Colonic mucosa (tissue), 4 donors: ENCODE measurements around the gene GALNT5. TPM values are rescaled to one million over a fixed set of nuclear protein-coding genes. Genes with fewer than 3 reads are reported as not detected.

Experiments
- DNase-seq: peaks from one replicate; pipeline ENCODE4 v3.0.0-alpha.2; 2020
- H3K27ac ChIP-seq: fragments of 200-600 bp; one replicate; pipeline ENCODE4 v1.8.0; 2021
- H3K27me3 ChIP-seq: fragments of 200-600 bp; one replicate; pipeline ENCODE4 v1.8.0; 2021
- H3K36me3 ChIP-seq: fragments of 200-600 bp; one replicate; pipeline ENCODE4 v1.8.0; 2021
- H3K4me1 ChIP-seq: fragments of 200-600 bp; one replicate; pipeline ENCODE4 v1.8.0; 2021; ENCODE audit warnings: mild to moderate bottlenecking
- H3K4me3 ChIP-seq: fragments of 200-600 bp; one replicate; pipeline ENCODE4 v1.8.0; 2021
- H3K9ac ChIP-seq, 2 donors: one replicate each; pipeline ENCODE4 v1.7.0; 2013; ENCODE audit warnings: control low read depth in 2 of 2, low read depth in 2 of 2, low read length in 2 of 2
- H3K9me3 ChIP-seq: fragments of 200-600 bp; one replicate; pipeline ENCODE4 v1.8.0; 2021
- intact Hi-C: fragments of 100-400 bp; cut with DNase I; formaldehyde crosslinking; loops from one replicate; pipeline ENCODE4 v1.14.1; 2022
- total RNA-seq, 2 donors: library from RNA; stranded (reverse); fragmentation: NEBNext Ultra II Directional in 1 of 2; extraction: Animal tissue kit (Norgen Biotek cat#: 25700) in 1 of 2; gene quantifications; one replicate each; pipeline ENCODE4 v1.2.1, GENCODE V29; 2021
- TF ChIP-seq, protein P1 (sequence below): fragments of 200-600 bp; IDR thresholded peaks from one replicate; pipeline ENCODE4 v1.8.0; 2022; ENCODE audit warnings: antibody characterized with exemption, mild to moderate bottlenecking
- donor health status: healthy.
- donor health status: DM: no; HTN: no; CAD: no.
- donor health status: DM: no; HTN: no; CAD: no.

GALNT5 gene
- total RNA-seq, 2 donors from 2014 or later: 52.4 to 56.3 TPM

DNA sequence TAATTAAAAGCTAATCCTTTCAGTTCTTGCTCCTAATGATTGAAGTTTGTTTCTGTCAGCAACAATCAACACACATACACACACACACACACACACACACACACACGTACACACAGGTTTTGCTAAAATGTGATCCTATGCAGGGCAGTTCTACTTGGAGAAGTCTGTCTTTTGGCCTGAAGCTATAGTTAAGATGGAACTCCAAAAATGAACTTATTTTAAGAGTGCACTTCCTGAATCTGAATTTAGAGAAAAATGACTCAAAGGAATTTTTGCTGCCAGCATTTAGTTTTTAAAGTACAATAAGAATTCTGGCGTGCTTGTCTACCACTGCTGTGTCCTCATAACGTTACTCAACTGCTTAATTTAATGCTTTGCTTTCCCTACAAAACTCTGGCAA, 6.6 kb downstream of the GALNT5 start:
- Histone ChIP-seq H3K27me3 (no peaks in the 10 kb centered on the region), H3K9ac (peak overlapping the region in 1 of 2 donors; percentile 14), H3K36me3 (no peaks in the 10 kb centered on the region), H3K27ac (no peak overlapping the region), H3K9me3 (no peaks in the 10 kb centered on the region), H3K4me3 (no peak overlapping the region), H3K4me1 (no peaks in the 10 kb centered on the region)
- intact Hi-C loops: no loop called here
- no peak for DNase-seq
- TF ChIP-seq, protein P1, sequence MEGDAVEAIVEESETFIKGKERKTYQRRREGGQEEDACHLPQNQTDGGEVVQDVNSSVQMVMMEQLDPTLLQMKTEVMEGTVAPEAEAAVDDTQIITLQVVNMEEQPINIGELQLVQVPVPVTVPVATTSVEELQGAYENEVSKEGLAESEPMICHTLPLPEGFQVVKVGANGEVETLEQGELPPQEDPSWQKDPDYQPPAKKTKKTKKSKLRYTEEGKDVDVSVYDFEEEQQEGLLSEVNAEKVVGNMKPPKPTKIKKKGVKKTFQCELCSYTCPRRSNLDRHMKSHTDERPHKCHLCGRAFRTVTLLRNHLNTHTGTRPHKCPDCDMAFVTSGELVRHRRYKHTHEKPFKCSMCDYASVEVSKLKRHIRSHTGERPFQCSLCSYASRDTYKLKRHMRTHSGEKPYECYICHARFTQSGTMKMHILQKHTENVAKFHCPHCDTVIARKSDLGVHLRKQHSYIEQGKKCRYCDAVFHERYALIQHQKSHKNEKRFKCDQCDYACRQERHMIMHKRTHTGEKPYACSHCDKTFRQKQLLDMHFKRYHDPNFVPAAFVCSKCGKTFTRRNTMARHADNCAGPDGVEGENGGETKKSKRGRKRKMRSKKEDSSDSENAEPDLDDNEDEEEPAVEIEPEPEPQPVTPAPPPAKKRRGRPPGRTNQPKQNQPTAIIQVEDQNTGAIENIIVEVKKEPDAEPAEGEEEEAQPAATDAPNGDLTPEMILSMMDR: no peak

DNA sequence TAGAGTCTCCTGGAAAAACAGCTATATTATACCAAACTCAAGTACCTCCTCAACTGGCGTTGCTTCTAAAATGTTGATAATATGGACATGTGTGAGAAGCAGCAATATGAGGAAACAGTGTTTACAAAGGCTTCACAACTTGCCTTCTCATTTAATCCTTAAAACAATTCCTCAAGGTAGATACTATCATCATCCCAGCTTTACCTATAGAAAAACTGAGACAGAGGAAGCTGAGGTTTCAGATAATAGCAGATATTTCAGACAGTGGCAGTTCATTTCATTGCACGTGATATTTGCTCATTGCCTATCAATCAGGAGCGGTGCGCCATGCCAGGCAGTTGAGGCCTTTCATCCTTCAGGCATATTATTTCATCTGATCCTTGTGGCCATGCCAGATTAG, 8.3 kb downstream of the GALNT5 start:
- TF ChIP-seq, protein P1: no peak
- DNase-seq: no peak
- no peak overlapping the region for H3K4me3 ChIP-seq
- H3K36me3 ChIP-seq: no peaks in the 10 kb centered on the region
- no peaks in the 10 kb centered on the region for H3K9me3 ChIP-seq
- intact Hi-C loops: no loop called here
- H3K9ac ChIP-seq: no peak overlapping the region
- H3K27me3 ChIP-seq: no peaks in the 10 kb centered on the region
- no peak overlapping the region for H3K27ac ChIP-seq
- no peaks in the 10 kb centered on the region for H3K4me1 ChIP-seq

DNA sequence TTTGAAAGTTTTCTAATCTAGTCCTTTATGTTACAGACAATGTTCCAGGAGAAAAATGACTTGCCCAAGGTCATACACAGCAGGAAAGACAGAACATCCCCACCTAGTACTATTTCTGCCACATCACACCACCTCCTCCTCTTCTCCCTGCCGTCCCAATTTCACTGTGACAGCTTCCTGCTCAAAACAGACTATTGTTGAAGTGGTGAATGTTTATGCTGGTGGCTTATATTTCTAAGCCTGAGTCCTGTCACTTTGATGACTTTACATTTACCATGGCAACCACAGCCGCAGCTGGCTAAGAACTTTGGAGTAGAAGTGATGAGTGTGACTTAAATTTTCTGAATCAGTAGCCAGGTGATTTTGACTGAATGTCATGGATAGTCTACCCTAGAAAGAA, 10.0 kb downstream of the GALNT5 start:
- intact Hi-C loops: no loop called here
- Histone ChIP-seq H3K4me3 (no peak overlapping the region), H3K9me3 (no peaks in the 10 kb centered on the region), H3K27ac (no peak overlapping the region), H3K27me3 (no peaks in the 10 kb centered on the region), H3K9ac (no peak overlapping the region), H3K36me3 (no peaks in the 10 kb centered on the region), H3K4me1 (no peaks in the 10 kb centered on the region)
- TF ChIP-seq, protein P1: no peak
- DNase-seq: no peak

DNA sequence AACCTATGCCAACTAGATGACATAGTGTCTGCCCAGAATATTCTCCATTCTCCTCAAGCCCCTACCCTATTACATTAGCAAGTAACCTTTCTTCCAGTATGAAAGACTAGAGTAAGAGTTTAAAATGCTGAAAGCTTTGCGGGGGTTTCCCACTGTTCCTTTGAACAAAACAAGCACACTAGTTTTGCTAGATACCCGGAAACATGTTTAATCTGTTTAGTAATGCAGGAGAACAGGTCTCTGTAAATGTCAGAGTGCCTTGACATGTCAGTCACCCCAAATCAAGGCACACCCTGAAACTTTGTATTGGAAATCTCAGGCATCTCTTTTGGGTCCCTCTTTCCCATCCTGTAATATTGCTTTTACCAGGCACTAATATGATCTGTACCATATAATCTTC, 11.6 kb downstream of the GALNT5 start:
- intact Hi-C loops: no loop called here
- no peak for DNase-seq
- Histone ChIP-seq H3K27ac (no peak overlapping the region), H3K9me3 (no peaks in the 10 kb centered on the region), H3K4me3 (no peak overlapping the region), H3K36me3 (no peaks in the 10 kb centered on the region), H3K9ac (no peak overlapping the region), H3K4me1 (no peaks in the 10 kb centered on the region), H3K27me3 (no peaks in the 10 kb centered on the region)
- TF ChIP-seq, protein P1: no peak

DNA sequence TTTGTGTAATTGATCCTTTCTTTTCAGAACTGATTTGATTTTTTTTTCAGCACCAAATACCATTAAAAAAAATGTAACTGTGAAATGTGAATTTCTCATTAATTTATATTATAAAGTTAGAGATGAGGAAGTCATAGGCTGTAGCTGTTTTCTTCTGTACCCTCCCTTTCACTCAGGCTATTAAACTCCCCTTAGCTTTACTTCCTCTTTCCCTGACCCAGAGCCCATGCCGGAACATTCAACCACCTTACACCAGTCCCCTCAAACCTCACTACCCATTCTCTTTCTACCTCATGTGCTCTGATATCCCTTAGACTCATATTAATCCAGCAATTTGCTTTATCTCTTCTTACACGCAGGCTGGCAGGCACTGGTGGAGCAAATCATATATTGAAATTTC, 12.4 kb downstream of the GALNT5 start:
- intact Hi-C loops: no loop called here

More for the DNA sequence above, 12.4 kb downstream of the GALNT5 start:
- Histone ChIP-seq H3K4me1 (no peaks in the 10 kb centered on the region), H3K27ac (no peak overlapping the region), H3K27me3 (no peaks in the 10 kb centered on the region), H3K36me3 (no peaks in the 10 kb centered on the region), H3K4me3 (no peak overlapping the region), H3K9ac (no peak overlapping the region), H3K9me3 (no peaks in the 10 kb centered on the region)
- TF ChIP-seq, protein P1: no peak
- DNase-seq: no peak
